Heart right ventricle (tissue), 12 donors: Measurements from ENCODE around the gene ZNF528. TPM values are rescaled to one million over a fixed set of nuclear protein-coding genes. Genes with fewer than 3 reads are reported as not detected.

Source experiments
- polyA plus RNA-seq, 2 donors: library from polyadenylated mRNA; stranded (reverse); fragments of 200-250 nt; gene quantifications; one replicate each; pipeline ENCODE4 v1.2.3, GENCODE V29; 2013
- total RNA-seq, 10 donors: library from RNA; stranded (reverse); fragmentation: NEBNext Ultra II Directional in 3 of 10; extraction: Animal tissue kit (Norgen Biotek cat#: 25700) in 3 of 10; gene quantifications; one replicate each; pipeline versions ENCODE4 v1.2.1 to v1.2.4, GENCODE V29; 2021 to 2023
- donor health status: ischemic (EF 13 %, LVEDD 7.1; RV severe dilation, severe dysfunction).
- donor health status: healthy with polysubstance abuse.
- donor health status: DM: no; HTN: yes; CAD: no.
- donor health status: DM: no; HTN: no; CAD: no.
- donor health status: ischemic (EF 25% LVEDD 6.9; RV normal size, moderate dysfunction).
- donor health status: ischemic (EF 25% LVEDD 5.7; RV mildly dilated, moderate dysfunction).
- donor health status: healthy.
- donor health status: nonischemic (EF 11% LVEDD 7.7; RV severe dilation, severe dysfunction).
- donor health status: DM: yes; HTN: yes; CAD: no.
- donor health status: PGD.
- donor health status: ischemic (EF 29% LVEDD 5.4; RV normal size, mild dysfunction).
- donor health status: nonischemic (EF 23%, LVEDD 6.1; RV moderate dilation, normal function).

ZNF528 gene
- total and polyA plus RNA-seq, 12 donors: 5.4 to 26.7 (median 17.1) TPM

Other genes starting within 250 kb of the ZNF528 start
- 10 to 100 TPM in 1 of 10 donors, 1 to 10 TPM in 9; 5.1 to 10.6 (median 7.1) TPM for gene ZNF836, start 226.2 kb upstream of the ZNF528 start, total RNA-seq
- 1 to 10 TPM; 2.3 to 6.1 TPM for gene ZNF836, start 226.2 kb upstream of the ZNF528 start, polyA plus RNA-seq
- gene PPP2R1A, start 207.8 kb upstream of the ZNF528 start, total RNA-seq: 100 to 1,000 TPM; 337 to 469 (median 401) TPM
- gene PPP2R1A, start 207.8 kb upstream of the ZNF528 start, polyA plus RNA-seq: 100 to 1,000 TPM; 238 to 438 TPM
- gene ZNF766, start 128.3 kb upstream of the ZNF528 start, total RNA-seq: 10 to 100 TPM in 6 of 10 donors, 1 to 10 TPM in 4; 9.0 to 14.4 (median 10.5) TPM
- 1 to 10 TPM; 3.1 TPM for gene ZNF766, start 128.3 kb upstream of the ZNF528 start, polyA plus RNA-seq
- gene ZNF480, start 100.7 kb upstream of the ZNF528 start, total RNA-seq: 10 to 100 TPM; 11.4 to 19.6 (median 13.4) TPM
- 10 to 100 TPM in 1 of 2 donors, 1 to 10 TPM in 1; 6.9 to 16.2 TPM for gene ZNF480, start 100.7 kb upstream of the ZNF528 start, polyA plus RNA-seq
- gene ZNF610, start 61.6 kb upstream of the ZNF528 start, total RNA-seq: 1 to 10 TPM; 2.1 to 6.8 (median 4.7) TPM
- 1 to 10 TPM; 1.1 to 2.9 TPM for gene ZNF610, start 61.6 kb upstream of the ZNF528 start, polyA plus RNA-seq
- gene ZNF880, start 27.9 kb upstream of the ZNF528 start, total RNA-seq: 10 to 100 TPM; 13.4 to 24.2 (median 18.7) TPM
- 10 to 100 TPM; 12.4 to 14.3 TPM for gene ZNF880, start 27.9 kb upstream of the ZNF528 start, polyA plus RNA-seq
- gene ZNF534, start 31.3 kb downstream of the ZNF528 start, total RNA-seq: under 1 TPM; 0.12 to 0.85 (median 0.24) TPM
- under 1 TPM; 0.28 to 0.88 TPM for gene ZNF534, start 31.3 kb downstream of the ZNF528 start, polyA plus RNA-seq
- 1 to 10 TPM; 1.3 to 3.5 (median 2.0) TPM for gene ZNF578, start 55.7 kb downstream of the ZNF528 start, total RNA-seq
- 1 to 10 TPM in 1 of 2 donors, under 1 TPM in 1; 0.58 to 1.8 TPM for gene ZNF578, start 55.7 kb downstream of the ZNF528 start, polyA plus RNA-seq
- 10 to 100 TPM; 18.0 to 44.0 (median 32.9) TPM for gene ZNF808, start 129.8 kb downstream of the ZNF528 start, total RNA-seq
- gene ZNF808, start 129.8 kb downstream of the ZNF528 start, polyA plus RNA-seq: 1 to 10 TPM; 1.8 to 8.6 TPM
- gene ZNF701, start 172.4 kb downstream of the ZNF528 start, total RNA-seq: 10 to 100 TPM; 11.3 to 27.9 (median 20.3) TPM
- 10 to 100 TPM in 1 of 2 donors, 1 to 10 TPM in 1; 3.0 to 20.5 TPM for gene ZNF701, start 172.4 kb downstream of the ZNF528 start, polyA plus RNA-seq
- gene ZNF83, start 240.5 kb downstream of the ZNF528 start, total RNA-seq: 10 to 100 TPM; 10.3 to 21.4 (median 16.7) TPM
- gene ZNF83, start 240.5 kb downstream of the ZNF528 start, polyA plus RNA-seq: 10 to 100 TPM; 10.7 to 89.3 TPM